Endothelial cell of umbilical vein (primary cell): ENCODE data around the gene EPB41L3. TPM values are rescaled to one million over a fixed set of nuclear protein-coding genes. Genes with fewer than 3 reads are reported as not detected.

ENCODE experiments used
- BruUV-seq: library from RNA; stranded (reverse); fragments of 400-500 nt; replicated peaks from 2 replicates; lab custom pipeline; 2021; lab: Mats Ljungman, UMichigan
- CTCF ChIA-PET: fragments of 300-600, 350-600 bp; sonication (Branson Sonifier 250); formaldehyde crosslinking; loops from one replicate; lab custom pipeline; 2021; ENCODE audit warnings: antibody characterized with exemption, inconsistent platforms; lab: Charles Lee
- POLR2A ChIA-PET: fragments of 300-600, 350-600 bp; sonication (Branson Sonifier 250); formaldehyde crosslinking; loops from one replicate; lab custom pipeline; 2021; ENCODE audit warnings: antibody characterized with exemption, inconsistent platforms; lab: Charles Lee
- DNase-seq: peaks from one replicate; pipeline ENCODE4 v3.0.0-alpha.2; 2011; ENCODE audit warnings: low read depth, low spot score
- FAIRE-seq: peaks from 2 replicates; lab custom pipeline; 2011; peaks lifted over from hg19 to GRCh38; lab: Jason Lieb, UNC
- H2AFZ ChIP-seq: 2 replicates; pipeline ENCODE4 v1.6.0; 2012; ENCODE audit warnings: low read depth, low read length, control low read depth, inconsistent platforms
- H3K27ac ChIP-seq: 2 replicates; pipeline ENCODE4 v1.5.1; 2011; ENCODE audit warnings: low read depth, mild to moderate bottlenecking, control low read depth, low read length, moderate library complexity; ENCODE audit not compliant: insufficient read depth
- H3K27me3 ChIP-seq, 2 experiments: 2 replicates each; pipeline versions ENCODE4 v1.6.0 to v1.6.1; 2011; ENCODE audit warnings: low read length in 2 of 2, mixed read lengths in 1 of 2; ENCODE audit not compliant: control insufficient read depth in 2 of 2, insufficient read depth in 2 of 2
- H3K36me3 ChIP-seq, 2 experiments: 2 replicates in 1 of 2; 3 replicates in 1 of 2; pipeline ENCODE4 v1.5.1; 2011; ENCODE audit warnings: low read length in 2 of 2, mild to moderate bottlenecking in 1 of 2, moderate library complexity in 1 of 2; ENCODE audit not compliant: control insufficient read depth in 2 of 2, insufficient read depth in 2 of 2; ENCODE audit errors: extremely low read depth in 1 of 2
- H3K4me1 ChIP-seq: 3 replicates; pipeline ENCODE4 v1.5.1; 2011; ENCODE audit warnings: mild to moderate bottlenecking, low read length; ENCODE audit not compliant: control insufficient read depth, insufficient read depth; ENCODE audit errors: extremely low read depth
- H3K4me2 ChIP-seq: 2 replicates; pipeline ENCODE4 v1.6.1; 2011; ENCODE audit warnings: low read length, control low read depth, mixed read lengths; ENCODE audit not compliant: insufficient read depth
- H3K4me3 ChIP-seq, 3 experiments: fragments of 200-600 bp in 1 of 3; sonication (generic), shearing (Covaris generic) in 1 of 3; replicated peaks in 1 of 3; 2 replicates each; pipeline ENCODE4 v1.5.1; 2011 to 2016; ENCODE audit warnings: control low read depth in 3 of 3, low read length in 3 of 3, mild to moderate bottlenecking in 2 of 3, inconsistent platforms in 1 of 3, low read depth in 1 of 3, moderate library complexity in 1 of 3; ENCODE audit not compliant: insufficient read depth in 1 of 3
- H3K79me2 ChIP-seq: 2 replicates; pipeline ENCODE4 v1.6.0; 2012; ENCODE audit warnings: low read length, inconsistent platforms; ENCODE audit not compliant: control insufficient read depth, insufficient read depth
- H3K9ac ChIP-seq: replicated peaks from 2 replicates; pipeline ENCODE3; 2011; ENCODE audit warnings: low read length, control low read depth; ENCODE audit not compliant: insufficient read depth; ENCODE audit errors: extremely low read depth
- H3K9me1 ChIP-seq: replicated peaks from 3 replicates; pipeline ENCODE4 v1.6.0; 2011; ENCODE audit warnings: mild to moderate bottlenecking, low read length; ENCODE audit not compliant: control insufficient read depth, insufficient read depth; ENCODE audit errors: extremely low read depth
- H3K9me3 ChIP-seq: replicated peaks from 2 replicates; pipeline ENCODE4 v1.5.1; 2012; ENCODE audit warnings: low read length, inconsistent platforms; ENCODE audit not compliant: control insufficient read depth, insufficient read depth
- H4K20me1 ChIP-seq: replicated peaks from 2 replicates; pipeline ENCODE3; 2011; ENCODE audit warnings: mild to moderate bottlenecking, low read length; ENCODE audit not compliant: control insufficient read depth, insufficient read depth; ENCODE audit errors: extremely low read depth
- EZH2 ChIP-seq: IDR thresholded peaks from 2 replicates; pipeline ENCODE4 v1.6.1; 2012; ENCODE audit warnings: borderline replicate concordance, low read depth, mild to moderate bottlenecking, moderate library complexity, low read length, inconsistent platforms; ENCODE audit not compliant: severe bottlenecking
- FOS ChIP-seq: IDR thresholded peaks from 2 replicates; pipeline ENCODE4 v1.6.1; 2011; ENCODE audit warnings: mild to moderate bottlenecking, low read length, moderate library complexity, borderline replicate concordance; ENCODE audit not compliant: insufficient read depth
- GATA2 ChIP-seq: IDR thresholded peaks from 2 replicates; pipeline ENCODE4 v1.7.0; 2011; ENCODE audit warnings: low read depth, mild to moderate bottlenecking, moderate library complexity, mixed read lengths, low read length; ENCODE audit not compliant: insufficient read length, insufficient read depth
- JUN ChIP-seq: IDR thresholded peaks from 2 replicates; pipeline ENCODE4 v1.6.1; 2011; ENCODE audit warnings: borderline replicate concordance, low read depth; ENCODE audit not compliant: insufficient read length, insufficient read depth
- MYC ChIP-seq: IDR thresholded peaks from one replicate; pipeline ENCODE4 v1.6.1; 2011; ENCODE audit warnings: mild to moderate bottlenecking, low read depth, low read length
- POLR2A ChIP-seq: IDR thresholded peaks from 2 replicates; pipeline ENCODE4 v1.6.1; 2012; ENCODE audit warnings: low read depth, mild to moderate bottlenecking, control low read depth, low read length
- POLR2AphosphoS5 ChIP-seq: IDR thresholded peaks from 2 replicates; pipeline ENCODE4 v1.6.1; 2012; ENCODE audit warnings: low read depth, mild to moderate bottlenecking, control low read depth, low read length, moderate library complexity; ENCODE audit not compliant: insufficient read depth
- dilution Hi-C: fragments of 300-500 bp; cut with MboI; formaldehyde crosslinking; loops from one replicate; pipeline ENCODE4 v1.15.0; 2019; ENCODE audit warnings: low sequenced_read_pairs; ENCODE audit not compliant: extremely low pct_ligation_motif_present
- intact Hi-C: fragments of 100-400 bp; cut with micrococcal nuclease; formaldehyde crosslinking; loops from one replicate; pipeline ENCODE4 v1.10.0; 2022
- polyA plus RNA-seq, 4 experiments: library from polyadenylated mRNA; depleted of rRNA in 3 of 4; stranded (reverse) in 3 of 4; unstranded in 1 of 4; fragments of >200 nt; gene quantifications; 2 replicates each; pipeline versions ENCODE4 v1.2.1 to v1.2.3, GENCODE V29; 2011 to 2012; ENCODE audit warnings: missing spikeins in 1 of 4
- total RNA-seq: library from RNA; stranded (reverse); gene quantifications from 2 replicates; pipeline ENCODE4 v1.2.3, GENCODE V29; 2021
- TF ChIP-seq, protein P1 (sequence below), 2 donors: IDR thresholded peaks; 1 replicate in 1 of 2; 2 replicates in 1 of 2; pipeline ENCODE4 v1.5.1; 2011; ENCODE audit warnings: low read length in 2 of 2, mild to moderate bottlenecking in 2 of 2, moderate library complexity in 2 of 2, control low read depth in 1 of 2, inconsistent platforms in 1 of 2, low read depth in 1 of 2; ENCODE audit not compliant: insufficient read depth in 1 of 2; ENCODE audit errors: extremely low read depth in 1 of 2
- TF ChIP-seq, protein P2 (sequence below): IDR thresholded peaks from 2 replicates; pipeline ENCODE4 v1.6.1; 2011; ENCODE audit not compliant: insufficient read depth, insufficient read length

EPB41L3 gene
- total and polyA plus RNA-seq, 2 donors (not counting 3 experiments of a cell fraction or from before 2014, with no cell fraction given), result 38.9 to 114 TPM

DNA sequence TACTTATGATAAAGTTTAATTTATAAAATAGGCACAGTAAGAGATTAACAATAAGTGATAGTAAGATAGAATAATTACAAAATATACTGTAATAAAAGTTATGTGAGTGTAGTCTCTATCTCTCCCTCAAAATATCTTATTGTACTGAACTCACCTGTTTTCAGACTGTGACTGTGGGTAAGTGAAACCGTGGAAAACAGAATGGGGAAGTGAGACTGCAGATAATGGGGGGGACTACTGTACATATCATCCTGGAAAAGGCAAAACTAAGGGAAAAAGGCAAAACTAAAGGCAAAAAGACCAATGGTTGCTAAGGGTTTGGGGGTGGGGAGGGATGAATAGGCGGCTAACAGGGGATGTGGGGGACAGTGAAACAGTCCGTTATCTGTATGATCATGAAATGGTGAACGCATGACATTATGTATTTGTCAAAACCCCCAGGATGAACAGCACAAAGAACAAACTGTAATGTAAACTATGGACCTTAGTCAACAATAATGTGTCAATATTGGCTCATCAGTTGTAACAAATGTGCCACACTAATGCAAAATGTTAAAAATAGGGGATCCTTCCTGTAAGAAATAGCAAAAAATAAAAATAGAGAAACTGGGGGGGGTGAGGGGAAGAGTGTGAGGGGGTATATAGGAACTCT is 93.8 kb downstream of the EPB41L3 start:
- no peak overlapping the region for H3K27ac ChIP-seq
- H3K9me3 ChIP-seq, result no peaks in the 10 kb centered on the region
- ChIA-PET POLR2A (no interaction called here), CTCF (no interaction called here)
- H3K4me1 ChIP-seq, result peaks cover 25% of the 10 kb centered on the region
- H3K9me1 ChIP-seq, result no peaks in the 10 kb centered on the region
- intact Hi-C loops (no loop called here), dilution Hi-C loops (no loop called here)
- H3K27me3 ChIP-seq, result no peaks in the 10 kb centered on the region
- no peak overlapping the region for H3K4me2 ChIP-seq
- H2AFZ ChIP-seq, result no peak overlapping the region
- DNase-seq (no peak), FAIRE-seq (no peak)
- H3K36me3 ChIP-seq, result no peaks in the 10 kb centered on the region
- no peak overlapping the region for H3K4me3 ChIP-seq
- H3K79me2 ChIP-seq, result peaks cover 4% of the 10 kb centered on the region
- H4K20me1 ChIP-seq, result no peaks in the 10 kb centered on the region
- no peak for TF ChIP-seq EZH2
- no peak for TF ChIP-seq JUN
- TF ChIP-seq, protein P1, sequence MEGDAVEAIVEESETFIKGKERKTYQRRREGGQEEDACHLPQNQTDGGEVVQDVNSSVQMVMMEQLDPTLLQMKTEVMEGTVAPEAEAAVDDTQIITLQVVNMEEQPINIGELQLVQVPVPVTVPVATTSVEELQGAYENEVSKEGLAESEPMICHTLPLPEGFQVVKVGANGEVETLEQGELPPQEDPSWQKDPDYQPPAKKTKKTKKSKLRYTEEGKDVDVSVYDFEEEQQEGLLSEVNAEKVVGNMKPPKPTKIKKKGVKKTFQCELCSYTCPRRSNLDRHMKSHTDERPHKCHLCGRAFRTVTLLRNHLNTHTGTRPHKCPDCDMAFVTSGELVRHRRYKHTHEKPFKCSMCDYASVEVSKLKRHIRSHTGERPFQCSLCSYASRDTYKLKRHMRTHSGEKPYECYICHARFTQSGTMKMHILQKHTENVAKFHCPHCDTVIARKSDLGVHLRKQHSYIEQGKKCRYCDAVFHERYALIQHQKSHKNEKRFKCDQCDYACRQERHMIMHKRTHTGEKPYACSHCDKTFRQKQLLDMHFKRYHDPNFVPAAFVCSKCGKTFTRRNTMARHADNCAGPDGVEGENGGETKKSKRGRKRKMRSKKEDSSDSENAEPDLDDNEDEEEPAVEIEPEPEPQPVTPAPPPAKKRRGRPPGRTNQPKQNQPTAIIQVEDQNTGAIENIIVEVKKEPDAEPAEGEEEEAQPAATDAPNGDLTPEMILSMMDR (IDR thresholded peaks at IDR 0.05; ENCODE audit: extremely low read depth in 1 of 2, insufficient read depth in 1 of 2, low read depth in 1 of 2, low read length in 2 of 2), result no peak
- TF ChIP-seq MYC, result no peak
- no peak for TF ChIP-seq GATA2
- TF ChIP-seq FOS, result no peak
- no peak for TF ChIP-seq POLR2AphosphoS5
- TF ChIP-seq, protein P2, sequence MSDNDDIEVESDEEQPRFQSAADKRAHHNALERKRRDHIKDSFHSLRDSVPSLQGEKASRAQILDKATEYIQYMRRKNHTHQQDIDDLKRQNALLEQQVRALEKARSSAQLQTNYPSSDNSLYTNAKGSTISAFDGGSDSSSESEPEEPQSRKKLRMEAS, result no peak
- TF ChIP-seq POLR2A, result no peak
- no peak overlapping the region for H3K9ac ChIP-seq
- no TSS peak for BruUV-seq
